HG03378 (cell line): ENCODE results near the gene CD48.

Source experiments
- ATAC-seq: cut with Tn5 transposase; IDR thresholded peaks from one replicate; pipeline ENCODE4 v1.9.1; 2021; ENCODE audit warnings: mild to moderate bottlenecking, moderate library complexity; ENCODE audit not compliant: unreplicated experiment

The CD48 gene

DNA sequence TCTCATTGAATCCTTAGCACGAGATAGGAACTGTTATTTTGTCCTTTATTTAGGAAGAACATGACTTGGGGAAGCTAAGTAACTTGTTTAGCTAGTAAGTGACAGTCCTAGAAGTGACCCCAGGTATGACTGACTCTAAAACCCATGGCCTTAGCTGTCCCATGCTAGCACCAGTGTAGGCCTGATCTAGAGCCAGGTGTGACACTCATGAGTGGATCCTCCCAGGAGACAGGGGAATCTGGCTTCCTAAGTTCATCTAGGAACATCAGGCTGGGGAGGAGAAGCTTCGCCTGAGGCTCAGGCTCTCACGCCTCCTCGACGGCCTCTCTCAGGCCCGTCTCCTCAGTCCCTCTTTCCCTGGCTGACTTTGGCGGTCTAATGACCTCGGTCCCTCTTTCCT is 31.2 kb downstream of the CD48 start:
- no peak for ATAC-seq

DNA sequence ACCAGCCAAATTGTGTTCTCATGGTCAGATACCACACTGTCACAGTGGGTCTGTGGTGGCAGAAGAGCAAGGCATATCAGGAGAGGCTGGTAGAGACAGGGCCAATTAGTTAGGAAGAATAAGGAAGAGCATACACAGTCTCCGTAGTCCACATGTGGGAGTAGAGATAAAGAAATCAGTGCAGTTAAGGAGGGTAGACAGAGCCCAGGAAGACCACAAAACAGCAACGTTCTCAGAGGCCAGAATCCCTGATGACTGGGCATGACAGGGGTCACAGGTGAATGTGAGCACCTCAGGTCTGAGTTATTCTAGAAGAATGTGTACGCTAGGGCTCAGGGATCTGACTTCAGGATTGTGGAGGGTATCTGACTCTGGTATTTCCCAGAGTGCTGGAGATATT is 31.7 kb downstream of the CD48 start:
- no peak for ATAC-seq

DNA sequence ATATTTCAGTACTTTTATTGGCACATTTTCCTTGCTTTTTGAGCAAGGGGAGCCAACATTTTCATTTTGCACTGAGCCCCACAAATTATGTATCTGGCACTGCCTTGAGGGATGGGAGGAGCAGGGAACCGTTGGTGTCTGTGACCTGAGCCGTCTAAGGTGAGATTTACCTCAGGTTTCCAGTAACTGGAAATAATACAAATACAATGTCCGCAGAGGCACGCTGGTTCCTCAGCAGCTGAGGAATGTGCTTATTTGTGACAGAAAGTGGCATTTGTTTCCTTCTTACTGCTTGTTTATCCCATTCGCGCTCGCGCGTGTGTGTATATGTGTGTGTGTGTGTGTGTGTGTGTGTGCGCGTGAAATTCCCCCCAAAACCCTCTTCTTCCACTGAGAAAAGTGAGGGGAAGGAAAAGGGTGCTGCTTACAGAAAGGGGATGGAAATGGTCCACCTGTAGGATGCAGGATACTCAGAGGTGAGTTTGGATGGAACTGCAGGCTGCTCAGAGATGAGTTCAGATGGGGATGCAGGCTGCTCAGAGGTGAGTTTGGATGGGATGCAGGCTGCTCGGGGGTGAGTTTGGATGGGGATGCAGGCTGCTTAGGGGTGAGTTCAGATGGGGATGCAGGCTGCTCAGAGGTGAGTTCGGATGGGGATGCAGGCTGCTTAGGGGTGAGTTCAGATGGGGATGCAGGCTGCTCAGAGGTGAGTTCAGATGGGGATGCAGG is 34.6 kb downstream of the CD48 start:
- ATAC-seq = no peak

DNA sequence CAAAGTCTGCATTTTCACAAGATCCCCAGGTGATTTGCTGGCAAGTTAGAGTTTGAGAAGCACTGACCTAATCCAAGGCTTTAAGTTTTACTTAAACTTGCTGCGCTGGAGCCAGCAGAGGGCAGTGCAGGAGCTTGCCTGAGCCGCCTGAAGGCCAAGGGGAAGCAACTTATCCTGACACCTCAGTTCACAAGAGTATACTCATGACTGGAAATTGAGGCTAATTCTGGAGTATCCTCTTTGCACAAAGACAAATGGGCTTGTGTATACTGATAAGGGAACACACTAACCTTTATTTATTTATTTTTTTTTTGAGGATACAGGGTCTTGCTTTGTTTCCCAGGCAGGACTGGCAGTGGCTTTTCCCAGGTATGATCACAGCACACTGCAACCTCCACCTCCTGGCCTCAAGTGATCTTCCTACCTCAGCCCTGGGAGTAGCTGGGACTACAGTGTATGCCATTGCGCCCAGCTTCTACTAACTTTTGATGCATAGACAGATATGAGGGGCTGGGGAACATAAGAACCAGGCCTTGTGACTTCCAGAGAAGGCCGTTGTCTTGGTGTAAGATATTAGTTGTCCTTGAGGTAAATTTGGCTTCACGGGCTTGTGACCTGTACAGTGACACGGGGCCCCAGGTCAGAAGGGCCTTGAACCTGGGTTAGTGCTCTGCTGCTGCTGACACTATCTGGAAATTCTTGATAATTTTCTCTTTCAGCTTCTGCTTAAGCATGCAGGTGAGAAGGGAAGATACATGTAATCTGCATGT is 35.8 kb downstream of the CD48 start:
- ATAC-seq = peak; percentile 53

DNA sequence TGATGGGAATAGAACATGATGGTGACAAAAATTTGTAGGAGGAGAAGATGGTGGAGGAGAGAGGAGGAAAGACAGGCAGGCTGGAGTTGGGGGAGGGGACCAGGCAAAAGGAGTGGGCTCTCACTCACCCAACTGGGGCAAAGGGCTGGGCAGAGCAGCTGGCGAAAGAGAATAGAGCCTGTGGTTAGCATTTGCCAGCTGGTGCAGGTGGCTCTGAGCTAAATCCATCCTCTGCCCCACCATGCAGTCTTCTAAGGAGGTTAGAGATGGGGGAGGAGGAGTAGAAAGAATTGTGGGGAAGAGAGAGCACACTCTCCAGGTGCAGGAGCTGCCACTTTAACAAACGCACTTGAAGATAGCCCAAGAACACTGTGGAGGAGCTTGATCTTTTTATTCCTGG is 37.2 kb downstream of the CD48 start:
- ATAC-seq = no peak

DNA sequence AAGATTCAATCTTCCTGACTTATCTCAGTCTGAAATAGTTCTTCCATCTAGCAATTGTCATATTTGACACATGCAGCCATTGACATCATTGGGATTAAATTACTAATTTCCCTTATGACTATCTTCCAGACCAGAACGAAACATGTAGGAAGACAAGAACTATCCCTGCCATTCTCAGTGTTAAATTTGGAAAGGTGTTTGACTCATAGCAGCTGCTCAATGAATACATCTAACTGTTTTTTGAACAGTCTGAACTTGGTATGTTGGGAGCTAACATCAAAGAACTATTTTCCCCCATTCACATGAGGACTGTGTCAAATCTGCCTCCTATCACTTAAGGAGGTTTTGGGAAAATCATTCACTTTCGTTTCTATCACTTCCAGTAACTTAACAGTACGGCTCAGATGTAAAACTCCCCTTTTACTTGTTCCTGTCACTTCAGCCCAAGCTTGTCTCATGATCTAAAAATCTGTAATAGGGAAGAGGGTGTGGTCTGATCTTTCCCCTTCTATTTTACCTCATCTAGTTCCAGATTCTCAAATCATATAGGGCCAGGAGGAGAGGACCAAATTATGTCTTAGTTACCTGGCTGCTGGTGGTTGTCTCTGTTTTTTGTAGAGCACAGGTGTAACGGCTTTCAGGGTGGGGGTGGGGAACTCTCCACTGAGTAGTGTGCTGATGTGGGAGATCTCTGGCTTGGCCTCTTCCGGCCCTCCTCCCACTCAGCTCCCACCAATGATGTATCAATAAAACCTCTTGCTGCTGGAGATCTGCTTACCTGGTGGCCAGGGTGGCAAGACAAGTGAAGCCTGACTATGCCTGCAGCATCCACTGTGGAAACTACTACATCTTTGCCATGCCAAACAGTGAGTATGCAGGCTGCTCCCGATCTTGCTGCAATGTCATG is 38.6 kb downstream of the CD48 start:
- no peak for ATAC-seq

DNA sequence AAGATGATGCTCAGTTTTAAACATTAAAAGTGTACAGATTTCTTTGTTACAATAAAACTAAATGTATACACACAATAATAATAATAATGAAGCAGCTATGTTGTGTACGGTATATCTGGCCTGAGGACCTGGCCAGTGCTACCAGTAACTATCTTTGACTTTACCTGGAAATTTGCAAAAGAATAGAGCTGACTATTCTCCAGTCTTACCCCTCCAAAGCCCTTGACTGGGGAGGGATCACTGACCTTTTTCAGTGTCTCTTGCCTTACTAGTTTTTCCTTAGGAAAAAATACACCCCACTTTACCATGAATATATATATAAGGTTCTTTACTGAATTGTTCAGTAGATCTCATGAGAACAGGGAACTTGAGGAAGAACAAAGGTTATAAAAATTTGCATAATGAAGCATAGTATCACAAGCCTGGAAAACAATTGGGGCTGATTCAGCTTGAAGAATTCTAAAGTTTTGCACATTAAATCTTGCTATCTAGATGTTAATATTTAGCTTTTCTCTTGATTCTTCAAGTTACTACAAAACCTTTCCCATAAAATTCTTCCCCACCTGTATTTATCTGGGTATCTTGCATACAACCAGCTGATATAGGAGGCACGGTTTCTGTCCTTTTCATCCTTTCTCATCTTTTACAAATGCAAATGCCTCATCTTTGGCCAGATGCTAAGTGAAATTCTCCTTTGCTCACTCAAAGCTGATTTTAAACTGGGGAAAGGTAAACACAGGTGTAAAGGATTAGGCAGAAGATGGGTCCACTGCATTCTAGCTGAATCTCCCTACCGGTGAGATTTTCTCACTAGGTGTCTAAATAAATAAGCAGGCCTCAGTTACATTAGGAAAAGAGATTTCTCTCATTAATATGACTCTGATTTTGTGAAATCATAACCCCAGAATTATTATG is 39.8 kb downstream of the CD48 start:
- ATAC-seq = no peak

DNA sequence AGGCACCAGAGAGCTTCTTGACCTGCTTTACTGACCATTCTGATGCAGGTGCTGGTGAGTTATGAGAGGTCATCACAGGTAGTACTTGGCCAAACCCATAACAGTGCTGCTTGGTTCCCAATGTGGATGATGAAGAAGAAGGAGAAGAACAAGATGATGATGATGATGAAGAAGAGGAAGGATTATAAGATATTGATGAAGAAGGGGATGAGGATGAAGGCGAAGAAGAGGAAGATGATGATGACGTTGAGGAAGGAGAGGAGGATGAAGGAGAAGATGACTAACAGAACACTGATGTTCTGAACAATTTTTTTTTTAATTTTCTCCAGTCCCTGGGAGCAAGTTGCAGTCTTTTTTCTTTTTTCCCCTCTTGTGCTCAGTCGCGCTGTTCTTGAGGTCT is 40.9 kb downstream of the CD48 start:
- ATAC-seq = no peak

DNA sequence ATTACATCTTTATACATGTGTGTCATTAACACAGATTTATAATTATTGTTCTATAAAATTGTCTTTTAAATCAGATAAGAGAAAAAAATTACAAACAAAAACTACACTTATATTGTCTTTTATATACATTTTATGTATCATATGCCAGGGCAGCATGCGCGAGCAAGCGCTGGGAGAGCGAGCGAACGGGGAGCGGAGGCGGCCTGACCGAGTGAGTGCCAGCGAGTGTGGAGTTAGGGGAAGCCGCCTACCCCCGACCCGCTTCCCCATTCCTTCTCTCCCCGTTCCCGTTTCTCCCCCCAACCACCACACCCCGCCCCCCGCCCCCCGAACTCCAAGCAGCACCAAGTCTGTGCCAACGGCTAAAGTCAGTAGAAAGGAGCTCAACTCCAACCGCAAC is 41.8 kb downstream of the CD48 start:
- ATAC-seq = no peak

DNA sequence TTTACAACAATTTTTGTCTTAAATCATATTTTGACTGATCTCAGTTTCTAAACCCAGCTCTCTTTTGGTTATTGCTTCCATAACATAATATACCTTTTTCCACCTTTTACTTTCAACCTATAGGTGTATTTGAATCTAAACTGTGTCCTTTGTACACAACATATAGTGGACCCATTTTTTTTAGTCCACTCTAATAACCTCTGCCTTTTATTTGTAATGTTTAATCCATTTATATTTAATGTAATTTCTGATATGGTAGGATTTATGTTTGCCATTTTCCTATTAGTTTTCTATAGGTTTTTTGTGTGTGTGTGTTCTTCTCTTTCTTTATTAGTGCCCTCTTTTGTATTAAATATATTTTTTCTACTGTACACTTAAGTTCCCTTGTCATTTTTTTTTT is 42.3 kb downstream of the CD48 start:
- ATAC-seq = no peak

DNA sequence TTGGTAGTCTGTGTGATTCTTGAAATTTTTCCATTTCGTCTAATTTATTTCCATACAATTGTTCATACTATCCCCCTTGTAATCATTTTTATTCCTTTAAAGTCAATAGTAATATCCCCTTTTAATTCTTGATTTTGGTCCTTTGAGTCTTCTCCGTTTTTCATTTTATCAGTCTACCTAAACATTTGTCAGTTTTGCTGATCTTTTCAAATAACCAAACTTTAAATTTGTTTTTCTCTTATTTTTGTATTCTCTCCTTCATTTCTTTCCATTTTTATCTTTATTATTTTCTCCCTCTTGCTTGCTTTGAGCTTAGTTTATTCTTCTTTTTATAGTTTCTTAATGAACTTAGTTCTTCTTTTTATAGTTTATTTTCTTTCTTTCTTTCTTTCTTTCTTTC is 43.7 kb downstream of the CD48 start:
- ATAC-seq = no peak

DNA sequence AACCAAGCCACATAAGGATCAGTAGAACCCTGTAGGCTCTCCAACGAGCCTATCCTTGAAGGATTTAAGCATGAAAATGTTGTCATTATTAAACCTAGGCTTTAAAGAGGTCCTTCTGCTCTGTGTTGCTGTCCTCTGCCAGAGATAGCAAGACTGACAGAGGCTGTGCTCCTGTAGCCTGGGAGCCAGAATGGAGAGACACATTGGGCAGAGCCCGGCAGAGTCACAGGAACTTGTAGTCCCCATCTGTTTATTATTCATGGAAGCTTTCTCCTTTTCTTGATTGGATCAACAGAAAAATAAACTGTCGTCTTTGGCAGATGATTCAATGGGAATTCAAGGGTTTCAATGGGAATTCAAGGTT is 45.6 kb downstream of the CD48 start:
- ATAC-seq = no peak

DNA sequence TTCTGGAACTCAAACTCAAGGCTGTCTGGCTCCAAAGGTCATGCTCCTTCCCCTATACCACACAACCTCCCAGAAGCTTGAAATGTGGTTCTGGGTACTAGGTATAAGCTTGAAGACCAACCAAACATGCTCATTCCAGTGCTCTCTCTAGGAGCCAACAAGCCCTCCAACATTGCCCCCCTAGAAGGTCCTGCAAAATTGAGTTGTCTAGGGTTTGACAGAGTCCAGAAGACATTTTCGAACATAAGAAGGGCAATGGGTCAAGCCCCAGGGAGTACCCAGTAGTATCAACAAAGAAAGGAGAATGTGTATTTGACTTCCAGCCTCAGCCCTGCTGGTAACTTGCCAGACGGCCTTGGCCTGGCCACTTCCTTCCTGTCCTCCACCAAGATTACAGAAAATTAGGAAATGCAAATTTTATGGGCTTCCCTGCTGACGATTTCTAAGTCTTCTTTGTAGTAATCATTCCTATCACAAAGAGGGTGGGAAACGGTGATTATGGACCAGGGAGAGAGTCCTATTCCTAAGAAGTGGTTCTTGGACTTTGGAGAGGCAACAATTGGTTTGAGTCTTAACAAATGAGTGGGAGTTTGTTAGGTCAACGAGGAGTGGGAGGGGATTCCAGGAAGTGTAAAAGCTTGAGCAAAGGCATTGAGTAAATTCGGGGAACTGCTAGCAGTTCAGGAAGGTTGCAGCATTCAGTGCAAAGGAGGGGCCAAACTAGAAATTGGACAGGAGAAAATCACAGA is 46.1 kb downstream of the CD48 start:
- ATAC-seq = no peak

DNA sequence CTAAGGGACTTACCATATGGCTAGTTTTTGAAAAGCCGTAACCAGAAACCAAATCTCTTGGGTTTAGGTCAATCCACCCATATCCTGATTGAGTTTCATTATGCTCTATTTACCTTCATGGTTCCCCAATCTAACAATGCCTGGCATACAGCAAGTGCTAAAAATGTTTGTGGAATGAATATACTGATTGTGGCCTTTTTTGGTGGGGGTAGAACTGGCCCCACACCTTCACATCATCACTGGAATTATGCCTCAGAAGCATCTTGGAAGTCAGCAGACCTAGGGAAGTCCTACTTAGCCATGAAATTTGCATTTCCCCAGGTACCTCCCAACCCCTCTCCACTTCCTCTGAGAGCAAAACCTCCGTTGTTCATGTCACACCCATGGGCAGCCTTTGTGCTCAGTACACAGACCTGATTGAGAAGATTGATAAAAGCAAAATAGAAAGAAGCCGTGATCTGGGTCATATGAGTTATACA is 47.0 kb downstream of the CD48 start:
- peak; percentile 61 for ATAC-seq

DNA sequence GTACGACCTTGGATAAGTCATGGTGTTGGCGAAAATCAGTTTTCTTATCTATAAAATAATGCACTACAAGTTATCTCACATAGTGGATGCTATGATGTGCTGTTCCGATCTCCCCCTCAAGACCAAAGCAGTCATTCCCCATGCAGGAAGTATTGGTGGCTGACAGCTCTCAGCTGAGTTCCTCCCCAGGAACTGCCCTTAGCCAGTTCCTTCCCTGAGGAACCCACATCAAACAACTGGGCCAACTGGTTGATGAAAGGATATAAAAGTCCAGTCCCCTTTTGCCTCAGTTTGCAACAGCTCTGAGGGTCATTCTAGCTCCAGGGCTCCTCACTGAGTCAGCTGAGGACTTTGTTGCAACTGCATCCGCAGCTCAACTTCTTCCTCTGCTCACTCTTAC is 48.7 kb downstream of the CD48 start:
- no peak for ATAC-seq

DNA sequence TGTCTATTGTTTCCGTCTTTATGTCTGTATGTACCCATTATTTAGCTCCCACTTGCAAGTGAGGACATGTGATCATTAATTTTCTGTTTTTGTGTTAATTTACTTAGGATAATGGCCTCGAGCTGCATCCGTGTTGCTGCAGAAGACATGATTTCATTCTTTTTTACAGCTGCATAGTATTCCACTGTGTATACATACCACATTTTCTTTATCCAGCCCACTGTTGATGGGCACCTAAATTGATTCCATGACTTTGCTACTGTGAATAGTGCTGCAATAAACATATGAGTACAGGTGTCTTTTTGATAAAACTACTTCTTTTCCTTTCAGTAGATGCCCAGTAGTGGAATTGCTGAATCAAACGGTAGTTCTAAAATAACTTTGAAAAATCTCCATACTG is 52.1 kb downstream of the CD48 start:
- ATAC-seq = no peak

DNA sequence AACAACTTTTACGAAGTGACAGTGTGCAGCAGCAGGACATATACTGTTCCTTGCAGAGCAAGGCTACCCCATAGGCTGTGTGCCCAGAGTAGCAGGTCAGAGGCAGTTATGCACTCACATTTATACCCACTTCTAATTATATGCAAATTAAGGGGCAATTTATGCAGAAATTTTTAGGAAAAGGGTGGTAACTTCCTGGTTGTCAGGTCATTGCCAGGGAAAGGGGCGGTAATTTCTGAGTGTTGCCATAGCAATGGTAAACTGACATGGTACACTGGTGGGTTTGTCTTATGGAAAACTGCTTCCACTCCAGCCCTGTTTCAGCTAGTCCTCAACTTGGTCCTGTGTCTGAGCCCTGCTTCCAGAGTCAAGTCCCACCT is 52.8 kb downstream of the CD48 start:
- no peak for ATAC-seq

DNA sequence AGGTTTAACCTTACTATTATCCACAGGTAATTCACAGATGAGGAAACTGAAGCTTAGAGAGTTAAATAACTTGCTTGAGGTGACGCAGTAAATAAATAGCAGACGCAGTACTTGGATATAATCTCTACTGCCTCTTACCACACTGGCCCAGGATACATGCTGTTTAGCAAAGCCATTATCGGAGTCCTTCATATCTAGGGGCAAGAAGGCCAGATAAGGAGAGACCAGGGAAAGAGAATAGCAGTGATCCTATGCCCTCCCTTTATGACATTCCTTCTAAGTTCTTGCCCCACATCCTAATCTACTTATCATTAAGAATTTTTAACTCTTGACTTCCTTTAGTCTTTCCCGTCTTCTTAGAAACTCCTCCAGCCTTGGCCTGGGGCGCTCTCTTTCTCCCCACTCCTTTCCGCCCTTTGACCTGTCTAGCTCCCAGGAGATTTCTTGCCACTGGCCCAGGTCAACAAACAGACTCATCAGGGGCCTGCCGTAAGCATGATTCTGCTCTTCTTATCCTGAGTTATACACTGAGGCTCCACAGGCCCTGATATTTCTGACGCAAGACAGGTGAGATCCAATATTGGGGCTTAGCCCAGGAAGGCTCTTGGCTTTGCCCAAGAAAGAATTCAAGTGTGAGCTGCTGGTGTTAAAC is 53.3 kb downstream of the CD48 start:
- ATAC-seq = no peak

DNA sequence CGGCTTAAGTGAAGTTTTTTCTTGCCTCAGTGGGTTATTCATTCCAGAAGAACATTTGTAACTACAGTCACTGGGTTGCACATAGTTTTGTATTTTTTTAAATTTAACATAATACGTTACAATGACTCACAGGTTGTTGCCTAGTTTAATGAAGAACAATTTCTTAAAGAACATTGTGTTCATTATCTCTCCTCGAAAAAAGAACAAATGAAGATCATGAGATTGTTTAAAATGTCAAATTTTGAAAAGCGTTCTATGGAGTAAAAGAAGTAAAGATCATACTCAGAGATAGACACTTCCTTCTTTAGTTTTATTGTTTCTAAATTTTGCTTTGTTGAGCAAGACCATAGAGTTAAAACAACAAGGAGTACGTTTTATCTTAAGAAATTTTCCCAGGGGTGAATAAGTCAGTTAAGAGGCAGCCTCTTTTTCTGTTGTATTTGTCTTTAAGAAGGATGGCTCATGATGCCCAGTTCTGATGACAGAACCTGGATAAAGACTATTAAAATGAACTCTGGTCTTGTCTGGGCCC is 54.3 kb downstream of the CD48 start:
- no peak for ATAC-seq
